SH-SY5Y (cell line): ENCODE data around the gene SEMG2.

Experiments used
- GATA2 ChIP-seq: IDR thresholded peaks from 2 replicates; pipeline ENCODE4 v1.6.1; 2011; ENCODE audit warnings: mild to moderate bottlenecking, low read depth, low read length
- GATA3 ChIP-seq: IDR thresholded peaks from 2 replicates; pipeline ENCODE4 v1.6.1; 2011; ENCODE audit warnings: low read depth, mild to moderate bottlenecking, low read length, moderate library complexity

Gene SEMG2

DNA sequence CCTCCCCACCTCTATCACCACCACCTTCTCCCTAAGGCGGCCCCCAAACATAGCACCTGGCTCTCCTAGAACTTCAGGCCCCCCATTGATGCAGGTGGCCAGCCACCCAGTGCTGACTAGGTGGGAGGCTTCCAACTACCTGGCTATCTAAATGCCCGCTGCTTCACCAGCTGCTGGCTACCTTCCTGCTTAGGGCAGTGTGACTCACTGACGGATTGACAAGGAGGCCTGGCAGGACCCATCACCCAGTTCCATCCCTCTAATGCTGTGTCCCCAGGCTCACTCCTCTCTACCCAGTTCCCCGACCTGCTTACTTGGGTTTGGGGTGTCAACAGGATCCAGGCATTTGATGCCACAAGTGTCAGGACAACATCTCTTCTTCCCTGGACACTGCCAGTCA, 32.1 kb downstream of the SEMG2 start:
- no peak for TF ChIP-seq GATA3
- no peak for TF ChIP-seq GATA2

DNA sequence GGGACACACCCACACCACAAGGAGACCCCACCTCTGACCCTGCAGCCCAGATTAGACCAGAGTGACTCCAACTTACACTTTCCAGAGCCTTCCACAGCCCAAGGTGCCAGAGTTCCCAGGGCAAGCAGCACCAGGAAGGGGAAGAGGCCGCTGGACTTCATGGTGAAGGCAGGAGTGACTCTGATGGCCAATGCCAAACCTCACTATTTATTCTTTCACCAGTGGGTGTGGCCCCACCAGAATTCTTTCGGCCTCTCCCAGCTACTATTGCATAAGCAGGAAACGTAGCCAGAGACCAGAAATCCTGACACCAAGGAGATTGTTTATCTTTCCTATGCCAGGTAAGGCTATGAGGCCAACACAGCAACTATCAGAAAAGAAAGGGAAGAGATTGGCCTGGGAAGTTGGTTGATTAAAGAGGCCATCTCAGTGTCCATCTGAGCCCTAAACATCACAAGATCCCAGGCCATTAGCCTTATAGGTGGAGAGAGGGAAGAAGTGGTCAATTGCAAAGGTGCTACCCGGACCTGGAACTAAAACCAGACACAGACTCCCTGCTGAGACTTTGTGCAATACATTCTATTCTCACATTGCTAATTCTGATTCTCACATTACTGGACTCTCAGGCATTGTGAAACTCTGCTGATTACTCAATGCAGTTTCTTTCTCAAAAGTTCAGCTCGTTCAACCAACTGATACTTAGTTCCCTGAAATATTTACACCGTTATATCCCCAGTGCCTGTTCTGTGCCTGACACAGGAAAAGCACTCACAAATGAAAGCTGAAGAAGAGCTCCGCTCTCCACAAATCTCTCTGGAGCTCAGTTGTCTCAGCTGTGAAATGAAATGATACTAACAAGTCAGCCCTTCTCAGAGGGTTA, 33.5 kb downstream of the SEMG2 start, which contains the start of gene SLPI:
Gene SLPI, minus strand, starts transcription at position 182 of the 880 bp plus-strand sequence. Its CDS starts 21 bp downstream, at position 161.
- no peak for TF ChIP-seq GATA2
- no peak for TF ChIP-seq GATA3

DNA sequence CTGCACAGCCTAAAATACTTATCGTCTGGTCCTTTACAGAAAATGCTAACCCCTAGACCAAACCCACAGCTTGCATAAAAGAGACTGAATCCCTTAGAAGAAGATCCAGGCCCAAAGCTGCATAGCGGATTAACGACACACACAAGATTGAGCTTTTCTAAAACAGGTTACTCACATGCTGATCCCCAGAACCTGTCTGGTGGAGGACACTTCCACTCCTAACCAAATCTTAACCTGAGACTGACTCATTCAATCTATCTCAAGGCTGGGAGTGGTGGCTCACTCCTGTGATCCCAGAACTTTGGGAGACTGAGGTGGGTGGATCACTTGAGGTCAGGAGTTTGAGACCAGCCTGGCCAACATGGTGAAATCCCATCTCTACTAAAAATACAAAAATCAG, 36.0 kb downstream of the SEMG2 start:
- TF ChIP-seq GATA3, result no peak
- TF ChIP-seq GATA2, result no peak

DNA sequence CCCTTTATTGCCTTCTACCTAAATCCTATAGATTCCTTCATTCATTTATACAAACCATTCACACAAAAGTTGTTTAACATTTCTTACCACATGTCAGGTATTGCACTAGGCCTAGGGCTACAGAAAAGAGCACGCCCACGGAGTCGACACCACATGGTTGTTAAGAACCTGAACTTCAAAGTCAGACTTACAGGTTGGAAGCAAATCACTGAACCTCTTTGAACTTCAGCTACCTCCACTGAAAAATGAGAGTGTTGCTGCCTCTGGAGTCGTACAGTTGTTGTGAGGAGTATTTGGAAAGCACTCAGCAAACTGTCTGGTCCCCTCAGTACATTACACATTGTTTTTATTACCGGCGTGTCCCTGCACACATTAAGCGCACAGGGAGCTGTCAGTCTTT, 36.5 kb downstream of the SEMG2 start:
- TF ChIP-seq GATA3 (no peak), GATA2 (no peak)

DNA sequence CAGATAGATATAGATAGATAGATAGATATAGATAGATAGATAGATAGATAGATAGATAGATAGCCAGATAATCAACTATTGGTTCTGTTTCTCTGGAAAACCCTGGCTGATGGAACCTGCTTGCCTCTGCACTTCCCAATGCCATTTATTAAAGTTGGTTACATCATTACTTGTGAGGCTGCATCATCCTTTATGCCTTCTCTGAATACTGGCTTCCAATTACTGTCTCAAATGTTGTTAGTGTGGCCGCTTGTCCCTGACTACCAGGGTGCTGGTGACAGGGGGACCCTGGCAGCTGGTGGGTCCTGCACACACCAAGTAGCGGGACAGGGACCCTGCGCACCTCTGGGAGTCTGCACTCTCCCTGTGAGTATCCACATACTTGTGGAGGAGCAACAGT, 37.1 kb downstream of the SEMG2 start:
- no peak for TF ChIP-seq GATA2

DNA sequence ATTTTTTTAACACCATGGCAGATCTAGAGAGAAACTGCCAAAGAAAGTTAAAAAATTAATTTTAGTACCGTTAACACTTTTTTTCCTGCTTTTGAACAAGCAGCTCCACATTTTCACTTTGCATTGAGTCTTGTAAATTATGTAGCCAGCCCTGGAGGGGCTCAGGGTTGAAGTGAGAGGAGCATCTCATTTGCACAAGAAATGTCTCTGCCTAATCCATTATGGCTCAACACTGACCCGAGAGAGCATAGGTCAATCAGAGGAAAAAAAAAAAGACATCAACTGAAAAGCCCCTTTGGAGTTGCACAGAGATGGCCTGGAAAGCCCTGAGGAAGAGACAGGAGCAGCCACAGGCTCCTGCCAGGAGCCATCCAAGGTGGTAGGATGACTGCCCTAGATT, 37.5 kb downstream of the SEMG2 start:
- no peak for TF ChIP-seq GATA2
- no peak for TF ChIP-seq GATA3

DNA sequence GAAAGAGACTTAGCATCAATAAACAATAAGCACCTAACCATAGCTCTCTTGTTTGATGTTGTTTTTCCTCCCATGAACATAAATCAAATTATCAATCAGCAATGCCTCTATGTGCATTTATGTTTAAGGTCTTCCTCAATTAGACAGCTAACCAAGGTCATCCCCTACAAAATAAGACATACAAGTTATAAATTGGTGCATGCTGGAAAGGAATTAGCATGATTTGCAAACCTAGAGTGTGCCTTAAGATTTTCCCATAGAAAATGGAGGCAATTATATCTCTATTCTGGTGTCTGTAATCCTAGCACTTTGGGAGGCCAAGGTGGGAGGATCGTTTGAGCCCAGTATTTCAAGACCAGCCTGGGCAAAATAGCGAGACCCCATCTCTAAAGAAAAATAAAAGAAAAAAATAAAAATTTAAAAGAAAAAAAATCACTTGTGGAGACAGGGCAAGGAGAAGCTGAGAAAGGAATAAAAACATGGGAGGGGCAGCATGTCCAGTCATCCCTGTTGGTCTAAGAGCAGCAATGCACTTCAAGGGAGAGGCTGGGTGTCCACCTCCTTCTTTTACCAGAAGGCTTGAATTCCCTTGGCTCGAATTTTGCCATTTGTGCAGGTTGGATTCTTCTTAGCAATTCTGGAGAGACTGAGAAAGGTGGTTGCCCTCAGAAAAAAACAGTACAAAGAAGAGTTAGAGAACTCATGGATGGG, 42.5 kb downstream of the SEMG2 start:
- TF ChIP-seq GATA2 (no peak), GATA3 (no peak)

DNA sequence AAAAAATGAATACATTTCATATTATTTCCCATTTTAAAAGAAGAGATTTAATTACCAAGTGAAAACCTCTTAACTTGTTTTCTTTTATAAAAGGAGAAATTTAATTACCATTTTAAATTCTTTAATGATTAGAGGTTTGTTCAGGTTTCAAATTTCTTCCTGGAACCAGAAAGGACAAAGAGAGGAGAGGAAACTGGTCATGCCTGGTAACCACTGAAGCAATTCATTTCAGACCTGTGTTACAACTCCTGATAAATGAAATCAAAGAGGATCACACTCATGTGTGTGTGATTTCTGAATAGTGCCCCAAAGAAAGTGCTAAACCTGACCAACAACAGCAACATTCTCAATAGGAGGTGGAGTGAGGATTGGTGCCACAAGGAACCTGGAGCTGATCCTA, 45.8 kb downstream of the SEMG2 start:
- TF ChIP-seq GATA3 (no peak), GATA2 (no peak)

DNA sequence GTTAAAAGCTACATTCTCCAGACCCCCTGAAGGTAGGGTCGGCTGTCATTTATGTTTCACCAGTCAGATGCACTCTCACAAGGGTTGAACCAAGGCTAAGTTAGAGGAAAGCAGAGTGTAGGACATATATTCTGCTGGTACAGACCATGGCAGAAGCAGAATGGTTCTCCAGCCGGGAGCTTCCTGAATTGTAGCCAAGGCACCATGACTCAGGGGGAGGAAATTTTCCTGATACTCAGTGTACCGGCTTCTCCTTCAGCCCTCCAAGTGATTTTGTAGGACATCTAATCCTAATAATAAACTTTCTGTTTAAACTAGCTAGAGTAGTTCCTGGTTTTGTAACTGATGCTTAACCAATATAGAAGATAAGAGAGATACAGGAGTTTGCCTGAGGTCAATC, 47.4 kb downstream of the SEMG2 start:
- no peak for TF ChIP-seq GATA3

DNA sequence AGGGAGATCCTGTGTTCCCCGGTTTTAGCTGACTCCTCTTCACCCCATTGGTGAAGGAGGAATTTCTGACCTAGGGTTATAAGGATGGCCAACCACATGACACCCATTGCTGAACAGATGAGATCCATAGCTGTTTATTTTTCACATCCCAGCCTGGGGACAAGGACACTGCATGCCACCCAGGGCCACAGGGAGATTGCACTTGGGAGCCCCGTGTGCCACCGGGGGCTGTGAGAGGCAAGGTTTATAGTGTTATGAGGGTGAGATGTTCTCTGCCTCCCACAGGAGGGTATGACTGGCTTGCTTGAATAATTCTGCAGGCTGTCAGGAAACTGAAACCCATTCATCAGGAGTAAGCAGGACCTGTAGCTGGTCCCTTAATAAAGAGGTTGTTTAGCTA, 47.9 kb downstream of the SEMG2 start:
- TF ChIP-seq GATA3, result no peak
- TF ChIP-seq GATA2, result no peak

DNA sequence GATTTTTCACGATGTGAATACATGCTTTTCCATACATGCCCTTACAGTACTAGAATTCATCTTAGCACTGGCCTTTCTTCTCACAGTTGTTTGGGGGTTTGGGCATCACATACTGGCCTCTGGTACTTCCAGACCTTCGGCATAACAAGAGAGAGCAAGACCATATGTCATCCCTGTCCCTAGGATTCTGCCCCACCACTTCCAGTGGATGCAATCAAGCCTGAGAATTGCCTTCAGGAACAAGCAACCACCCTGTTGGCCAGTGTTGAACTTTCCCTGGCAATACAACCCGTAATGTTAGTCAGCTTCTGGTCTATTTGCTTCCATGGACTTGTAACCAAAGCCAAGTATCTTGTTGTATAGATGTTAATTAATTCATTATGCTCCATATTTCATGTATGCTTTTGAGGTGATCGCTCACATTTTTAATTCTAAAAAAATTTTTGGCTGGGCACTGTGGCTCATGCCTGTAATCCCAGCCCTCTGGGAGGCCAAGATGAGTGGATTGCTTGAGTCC, 48.6 kb downstream of the SEMG2 start:
- TF ChIP-seq GATA2 (no peak), GATA3 (no peak)
